Measurements from ENCODE around the gene PSMD9.
"Not testable (repeated sequence)": the region's sequence is repeated elsewhere in the genome, so short reads cannot be mapped to it uniquely, and the experiment has no call there.

Gene PSMD9

GRCh38 chr12:121925358-121925695, 36.7 kb downstream of the PSMD9 start:
- no peak for DNase-seq (ENCODE audit: low read depth)

GRCh38 chr12:121926874-121927706, 38.5 kb downstream of the PSMD9 start:
- no peak for DNase-seq (ENCODE audit: low read depth)

GRCh38 chr12:121927813-121928212, 39.2 kb downstream of the PSMD9 start:
- no peak for DNase-seq (ENCODE audit: low read depth)

GRCh38 chr12:121929545-121929944, 41.0 kb downstream of the PSMD9 start:
- not testable (repeated sequence) for DNase-seq (ENCODE audit: low read depth)

- no peak for DNase-seq (ENCODE audit: low read depth)
These were observed 42.3 kb downstream of the PSMD9 start for GRCh38 chr12:121930862-121931261.

GRCh38 chr12:121932176-121932536, 43.6 kb downstream of the PSMD9 start:
- DNase-seq (ENCODE audit: low read depth): no peak

GRCh38 chr12:121932914-121933521, 44.4 kb downstream of the PSMD9 start:
- DNase-seq (ENCODE audit: low read depth): no peak

GRCh38 chr12:121933522-121934308, 45.1 kb downstream of the PSMD9 start:
- DNase-seq (ENCODE audit: low read depth): no peak

GRCh38 chr12:121934309-121934664, 45.7 kb downstream of the PSMD9 start:
- DNase-seq (ENCODE audit: low read depth): no peak

- DNase-seq (ENCODE audit: low read depth): no peak
These were observed 49.1 kb downstream of the PSMD9 start for GRCh38 chr12:121937654-121938053.

GRCh38 chr12:121939186-121939585, 50.6 kb downstream of the PSMD9 start:
- no peak for DNase-seq (ENCODE audit: low read depth)

GRCh38 chr12:121939992-121940766, 51.6 kb downstream of the PSMD9 start:
- DNase-seq (ENCODE audit: low read depth): no peak

GRCh38 chr12:121942145-121942718, 53.6 kb downstream of the PSMD9 start:
- no peak for DNase-seq (ENCODE audit: low read depth)

GRCh38 chr12:121943926-121944325, 55.3 kb downstream of the PSMD9 start:
- DNase-seq (ENCODE audit: low read depth): no peak

- DNase-seq (ENCODE audit: low read depth): no peak
These were observed 57.9 kb downstream of the PSMD9 start for GRCh38 chr12:121946313-121947025.

- no peak for DNase-seq (ENCODE audit: low read depth)
These were observed 59.4 kb downstream of the PSMD9 start for GRCh38 chr12:121947981-121948380.

GRCh38 chr12:121949648-121950397, 61.2 kb downstream of the PSMD9 start:
- DNase-seq (ENCODE audit: low read depth): no peak

- DNase-seq (ENCODE audit: low read depth): no peak
These were observed 64.6 kb downstream of the PSMD9 start for GRCh38 chr12:121953117-121953692.

- DNase-seq (ENCODE audit: low read depth): no peak
These were observed 65.1 kb downstream of the PSMD9 start for GRCh38 chr12:121953695-121954094.

Measured in T follicular helper cell (primary cell).